ENCODE measurements around the gene EPHA4.
A peak's percentile ranks its signal among the peaks of the same experiment; 100 is the strongest.

The EPHA4 gene

DNA sequence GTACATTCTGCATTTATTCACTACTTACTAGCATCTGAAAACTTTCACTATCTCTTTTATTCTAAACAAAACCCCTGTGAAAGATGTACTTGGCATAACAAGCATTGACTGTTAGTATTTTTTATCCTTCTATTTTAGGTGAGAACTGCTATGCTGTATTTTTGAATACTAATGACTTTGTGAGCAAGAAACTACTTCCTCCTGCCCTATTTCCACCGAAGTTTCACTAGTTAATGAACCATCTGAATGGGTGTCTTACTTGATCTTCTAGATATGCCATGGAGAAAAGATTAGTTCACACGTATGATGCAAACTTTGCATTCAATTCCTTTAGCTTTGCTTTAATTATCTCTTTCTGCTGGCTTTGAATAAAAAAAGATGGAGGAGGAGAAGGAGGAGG is 68.1 kb downstream of the EPHA4 start:
- DNase-seq (ENCODE audit: low spot score) = no peak

DNA sequence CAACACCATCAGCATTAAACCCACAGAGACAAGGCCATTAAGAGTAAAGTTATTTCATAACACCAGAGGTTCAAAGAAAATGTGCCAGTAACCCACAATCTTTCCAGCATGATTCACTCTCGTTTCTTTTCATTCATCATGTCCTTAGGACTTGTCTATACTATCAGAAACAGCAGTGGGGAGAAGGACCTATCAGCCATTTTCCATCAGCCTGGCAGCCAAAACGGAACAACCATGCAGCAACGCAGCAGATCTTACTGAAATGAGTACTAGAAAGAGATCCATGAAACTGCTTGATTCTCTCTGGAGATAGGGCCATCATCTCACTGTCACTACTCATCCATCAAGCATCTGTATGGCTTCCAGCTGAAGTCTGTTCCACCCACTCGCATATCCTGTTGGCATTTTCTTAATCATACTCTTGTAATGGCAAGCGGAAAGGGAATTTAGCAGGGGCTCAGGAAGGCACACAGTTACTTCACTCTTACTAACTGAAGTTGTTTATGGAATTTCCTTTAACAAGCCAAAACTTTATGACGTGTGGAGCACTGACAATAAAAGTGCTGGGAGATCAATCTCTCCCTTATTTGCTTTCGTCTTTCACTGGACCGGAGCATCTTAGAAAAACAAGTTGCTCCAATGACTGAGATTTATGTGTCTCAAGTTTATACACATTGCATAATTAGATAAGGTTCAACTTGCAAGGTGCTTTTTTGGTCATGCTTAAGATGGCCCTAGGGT is 69.7 kb downstream of the EPHA4 start:
- peak; percentile 4 for DNase-seq (ENCODE audit: low spot score)

DNA sequence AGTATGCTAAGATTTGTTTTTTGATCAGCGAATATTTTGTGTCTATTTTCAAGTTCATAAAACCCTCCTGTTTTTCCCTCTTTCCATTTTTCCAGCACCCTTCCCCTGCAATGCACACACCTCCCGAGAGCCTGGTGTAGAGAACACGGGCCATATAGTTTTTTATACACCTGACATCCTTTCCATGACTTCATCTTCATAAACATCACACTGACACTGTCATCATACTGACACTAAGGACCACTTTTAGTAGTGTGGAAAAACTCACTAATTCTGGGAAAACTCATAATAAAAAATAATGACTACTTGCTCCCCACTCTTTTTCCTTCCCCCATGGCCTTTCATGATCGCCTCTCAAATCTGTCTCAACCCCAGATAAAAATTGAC is 70.2 kb downstream of the EPHA4 start:
- DNase-seq (ENCODE audit: low spot score) = no peak

DNA sequence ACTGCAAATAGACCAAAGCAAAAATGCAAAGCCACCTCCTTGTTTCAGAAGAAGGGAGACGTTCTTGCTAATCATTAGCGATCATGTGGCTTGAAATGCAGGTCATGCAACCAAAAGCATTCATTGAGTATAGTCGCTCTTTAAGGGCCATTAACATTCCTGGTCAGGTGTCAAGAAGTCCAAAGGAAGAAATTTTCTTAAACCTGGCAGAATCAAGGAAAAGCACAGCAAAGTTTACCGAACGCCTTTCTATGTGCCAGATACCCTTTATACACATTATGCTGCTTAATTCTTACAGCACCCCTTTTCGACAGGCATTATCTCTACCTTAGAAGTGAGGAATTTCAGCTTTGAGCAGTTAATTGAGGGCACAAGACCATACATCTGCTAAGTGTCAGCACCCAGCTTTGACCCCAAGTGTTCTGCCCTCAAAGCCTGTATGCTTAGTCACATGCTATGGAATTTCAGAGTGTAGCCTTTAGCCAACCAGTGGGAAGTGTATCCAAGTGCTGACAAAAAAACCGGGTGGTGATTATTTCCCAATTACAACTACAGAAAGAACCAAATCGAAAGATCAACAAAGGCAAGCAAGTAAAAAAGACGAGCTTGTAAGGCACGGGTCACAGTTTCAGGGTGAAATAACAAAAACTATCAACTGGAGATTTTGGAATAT is 70.8 kb downstream of the EPHA4 start:
- no peak for DNase-seq (ENCODE audit: low spot score)

DNA sequence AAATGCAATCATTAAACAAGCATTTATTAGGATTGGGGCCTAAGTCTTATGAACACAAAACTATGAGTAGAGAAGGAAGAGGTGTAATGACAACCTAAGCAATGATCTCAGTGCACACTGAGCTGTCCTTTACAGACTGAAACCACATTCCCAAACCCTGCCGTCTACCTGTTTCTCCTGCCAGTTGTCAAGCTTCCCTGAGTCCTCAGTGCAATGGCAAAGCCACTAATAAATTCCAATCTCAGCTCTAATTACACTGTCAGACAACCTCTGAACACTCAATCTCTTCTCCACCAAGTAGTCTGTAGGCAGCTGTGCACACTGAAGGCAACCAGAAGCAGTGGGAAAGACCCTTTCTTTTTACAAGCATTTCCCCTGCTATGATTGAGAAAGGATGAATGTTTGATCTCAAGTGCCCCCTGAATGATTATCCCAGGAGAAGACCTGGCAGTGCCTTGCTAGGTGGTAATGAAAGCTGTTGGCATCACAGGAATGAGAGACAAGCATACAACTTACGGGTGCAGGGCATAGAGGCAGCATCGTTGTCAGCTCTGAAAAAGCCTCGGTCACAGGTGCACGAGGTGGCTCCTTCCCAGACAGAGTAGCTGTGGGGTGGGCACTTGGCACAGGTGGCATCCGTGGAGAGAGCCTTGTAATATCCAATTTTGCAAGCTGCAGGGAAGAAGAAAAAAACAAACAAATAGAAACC is 71.4 kb downstream of the EPHA4 start:
- no peak for DNase-seq (ENCODE audit: low spot score)

DNA sequence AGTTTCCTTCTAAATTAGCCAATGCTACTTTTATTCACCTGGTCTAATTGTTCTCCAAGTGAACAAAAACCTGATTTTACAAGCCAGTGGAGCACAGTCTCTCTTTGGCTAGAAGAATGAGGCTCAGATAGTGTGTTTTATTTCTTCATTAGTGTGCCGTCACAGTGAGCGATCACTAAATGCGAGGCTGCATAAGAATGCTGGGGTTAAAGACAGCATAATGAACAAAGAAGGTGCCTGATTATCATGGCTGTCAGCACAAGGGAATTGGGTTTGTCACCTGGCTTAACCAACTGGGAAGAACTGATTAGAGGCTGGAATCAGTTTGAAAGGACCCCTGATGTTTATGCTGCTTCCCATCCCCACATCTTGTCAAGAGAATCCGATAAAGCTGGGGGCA is 76.4 kb downstream of the EPHA4 start:
- no peak for DNase-seq (ENCODE audit: low spot score)

DNA sequence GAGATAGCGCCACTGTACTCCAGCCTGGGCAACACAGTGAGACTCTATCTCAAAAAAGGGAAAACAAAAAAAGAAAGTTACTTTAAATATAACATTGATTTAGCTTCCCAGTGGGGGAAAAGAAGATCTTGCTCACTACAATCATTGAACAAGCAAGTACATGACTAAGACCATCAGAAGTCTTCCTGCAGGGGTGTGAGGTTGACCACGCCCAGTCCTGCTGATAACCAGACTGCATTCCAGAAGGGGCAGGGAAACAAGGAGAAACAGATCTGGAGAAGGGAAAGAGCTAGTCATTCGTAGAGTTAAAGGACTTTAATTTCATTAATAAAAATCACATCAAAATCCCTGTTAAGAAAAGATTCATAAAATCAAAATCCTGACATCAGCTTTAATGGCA is 77.5 kb downstream of the EPHA4 start:
- no peak for DNase-seq (ENCODE audit: low spot score)

DNA sequence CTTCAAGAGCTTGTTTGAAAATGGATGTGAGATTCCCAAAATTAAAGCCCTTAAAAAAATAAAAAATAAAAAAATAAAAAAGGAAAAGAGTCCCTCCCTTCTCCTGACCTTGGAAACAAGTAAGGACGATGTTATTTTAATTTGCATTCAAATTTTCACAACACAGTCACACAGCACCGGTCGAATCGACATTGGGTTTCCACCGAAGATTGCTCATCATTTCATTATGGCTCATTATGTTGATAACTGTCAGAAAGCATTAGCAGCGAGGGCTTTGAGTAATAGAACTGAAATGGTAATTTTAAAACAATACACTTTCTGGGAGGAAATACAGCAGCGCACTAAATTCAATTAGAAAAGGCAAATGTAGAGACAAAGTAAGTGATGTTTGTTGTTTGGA is 78.7 kb downstream of the EPHA4 start:
- no peak for DNase-seq (ENCODE audit: low spot score)

DNA sequence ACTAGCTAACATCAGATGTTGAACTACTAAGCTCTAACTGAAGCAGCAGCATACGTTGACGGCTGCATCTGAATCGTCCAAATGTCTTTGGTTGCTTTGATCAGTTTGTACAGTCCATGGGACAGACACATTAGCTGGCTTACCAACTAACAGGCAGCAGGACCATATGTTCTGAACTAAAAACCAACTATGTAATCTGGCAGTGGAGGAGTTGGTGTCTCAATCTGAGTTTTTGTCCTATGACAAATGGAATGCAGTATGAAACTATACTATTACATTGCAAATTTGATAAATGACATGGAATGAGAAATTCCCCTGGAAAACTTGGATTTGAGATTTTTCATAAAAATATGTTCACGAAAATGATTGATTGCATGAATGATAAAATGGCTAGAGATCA is 79.5 kb downstream of the EPHA4 start:
- DNase-seq (ENCODE audit: low spot score) = no peak

DNA sequence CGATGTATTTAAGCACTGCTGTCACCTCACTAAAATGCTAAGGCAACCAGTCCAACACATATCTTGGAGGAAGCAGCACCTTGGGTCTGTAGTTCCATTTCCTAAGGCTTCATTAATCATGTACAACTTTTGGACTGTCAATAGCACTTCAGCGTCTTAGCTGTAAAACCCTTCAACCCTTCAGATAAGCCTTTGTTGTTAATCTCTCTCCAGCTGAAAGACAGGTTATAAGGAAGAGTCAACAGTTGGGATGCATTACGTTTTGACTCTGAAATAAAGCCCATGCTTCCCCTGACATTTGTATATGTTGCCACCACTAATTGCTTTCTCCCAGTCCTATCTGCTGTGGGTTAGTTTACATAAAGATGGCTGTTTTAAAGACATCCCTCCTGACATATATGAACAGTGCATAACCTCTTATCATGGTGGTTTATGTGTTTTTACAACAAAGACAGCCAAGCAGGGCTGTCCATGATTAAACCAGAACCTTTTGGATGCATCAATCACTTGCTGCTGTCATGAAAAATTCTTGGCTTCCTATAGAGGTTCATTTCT is 81.5 kb downstream of the EPHA4 start:
- no peak for DNase-seq (ENCODE audit: low spot score)

DNA sequence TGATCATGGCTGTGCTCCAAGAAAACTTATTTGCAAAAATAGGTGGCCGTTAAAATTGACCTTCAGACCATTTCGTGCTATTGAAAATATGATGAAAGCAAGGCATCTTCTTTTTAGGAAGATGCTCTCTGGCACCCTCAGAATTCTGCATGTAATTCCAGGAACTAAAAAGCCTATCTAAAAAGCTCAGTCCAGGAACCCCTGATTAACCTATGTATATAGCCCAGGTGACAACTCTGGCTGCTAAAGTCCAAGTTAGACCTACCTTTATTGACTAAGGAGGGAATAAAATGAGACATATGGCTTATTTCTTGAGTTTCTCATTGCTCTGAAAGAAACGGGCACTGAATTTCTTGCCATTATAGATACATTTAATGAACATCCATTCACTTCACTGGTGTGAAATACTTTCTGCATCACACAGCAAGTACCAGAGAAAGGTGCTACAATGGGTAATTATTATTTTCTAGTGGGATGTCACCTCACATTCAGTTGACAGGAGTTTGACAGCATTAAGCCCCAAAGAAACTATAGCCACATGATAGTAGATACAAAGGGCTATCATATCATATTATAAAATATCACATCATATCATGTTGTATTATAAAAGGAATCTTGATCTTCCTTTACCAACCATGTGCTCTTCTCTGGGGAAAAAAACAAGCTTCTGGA is 83.8 kb downstream of the EPHA4 start:
- no peak for DNase-seq (ENCODE audit: low spot score)

DNA sequence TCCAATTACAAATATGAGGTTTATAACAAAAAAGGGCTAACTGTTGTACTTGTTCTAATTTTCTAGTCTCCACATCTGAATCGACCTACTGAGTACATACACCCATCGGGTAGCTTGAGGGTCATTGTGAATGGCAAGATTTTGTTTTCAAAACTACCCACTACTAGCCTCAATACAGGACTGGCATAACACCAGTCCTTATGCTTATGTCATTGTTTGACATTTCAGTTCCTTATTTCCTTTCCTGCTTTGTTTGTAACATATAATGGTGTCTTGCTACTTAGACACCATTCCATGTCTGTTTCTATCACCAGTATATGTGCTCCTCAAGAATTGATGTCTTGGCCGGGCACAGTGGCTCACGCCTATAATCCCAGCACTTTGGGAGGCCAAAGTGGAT is 86.0 kb downstream of the EPHA4 start:
- no peak for DNase-seq (ENCODE audit: low spot score)

DNA sequence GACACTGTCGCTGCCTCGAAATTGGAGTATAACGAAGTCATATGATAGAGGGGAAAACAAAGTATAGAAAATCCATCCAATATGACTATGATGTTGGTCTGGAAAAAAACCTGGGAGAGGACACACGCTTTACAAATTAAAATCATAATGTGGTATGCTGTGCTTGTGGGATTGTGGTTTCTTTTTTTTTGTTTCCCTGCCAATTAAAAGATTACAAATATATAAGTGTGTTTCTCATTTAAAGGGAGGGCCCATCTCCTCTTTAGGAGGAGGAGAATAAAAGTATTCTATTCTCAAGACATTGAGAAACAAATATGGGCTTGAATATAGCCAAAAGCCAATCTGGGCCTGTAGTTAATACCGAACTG is 86.6 kb downstream of the EPHA4 start:
- no peak for DNase-seq (ENCODE audit: low spot score)

DNA sequence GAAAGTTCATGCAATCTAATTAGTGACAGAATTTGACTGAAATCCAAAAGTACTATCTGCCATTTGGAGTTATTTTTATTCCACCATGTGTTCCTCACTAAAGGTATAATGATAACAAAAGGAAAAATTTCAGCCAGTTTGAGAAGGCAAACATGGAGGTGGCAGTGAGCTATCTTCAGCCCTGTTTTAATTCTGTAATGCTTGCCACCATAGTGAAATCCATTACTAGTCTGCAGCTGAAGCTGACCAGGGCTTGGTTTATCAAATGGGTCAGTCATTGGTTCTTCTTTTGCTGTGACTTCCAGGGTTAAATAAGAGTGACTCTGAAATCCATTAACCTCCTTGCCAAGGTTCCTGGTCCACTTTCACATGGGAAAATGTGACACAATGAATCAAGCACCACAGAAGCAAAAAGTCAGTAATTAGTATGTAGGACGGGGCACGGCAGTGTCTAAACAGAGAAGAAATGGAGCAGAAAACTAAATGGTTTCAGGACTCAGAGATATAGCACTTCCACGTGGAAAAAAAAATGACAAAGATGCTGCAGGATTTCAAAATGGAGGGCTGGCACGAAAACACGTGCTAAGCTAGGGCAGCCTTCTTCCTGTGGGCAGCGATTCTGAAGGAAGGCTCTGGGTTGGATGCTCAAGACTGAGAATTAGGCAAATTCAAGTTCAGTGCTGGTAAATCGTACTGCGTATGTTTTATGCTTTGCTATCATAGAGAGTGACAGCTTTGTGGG is 87.2 kb downstream of the EPHA4 start:
- no peak for DNase-seq (ENCODE audit: low spot score)

DNA sequence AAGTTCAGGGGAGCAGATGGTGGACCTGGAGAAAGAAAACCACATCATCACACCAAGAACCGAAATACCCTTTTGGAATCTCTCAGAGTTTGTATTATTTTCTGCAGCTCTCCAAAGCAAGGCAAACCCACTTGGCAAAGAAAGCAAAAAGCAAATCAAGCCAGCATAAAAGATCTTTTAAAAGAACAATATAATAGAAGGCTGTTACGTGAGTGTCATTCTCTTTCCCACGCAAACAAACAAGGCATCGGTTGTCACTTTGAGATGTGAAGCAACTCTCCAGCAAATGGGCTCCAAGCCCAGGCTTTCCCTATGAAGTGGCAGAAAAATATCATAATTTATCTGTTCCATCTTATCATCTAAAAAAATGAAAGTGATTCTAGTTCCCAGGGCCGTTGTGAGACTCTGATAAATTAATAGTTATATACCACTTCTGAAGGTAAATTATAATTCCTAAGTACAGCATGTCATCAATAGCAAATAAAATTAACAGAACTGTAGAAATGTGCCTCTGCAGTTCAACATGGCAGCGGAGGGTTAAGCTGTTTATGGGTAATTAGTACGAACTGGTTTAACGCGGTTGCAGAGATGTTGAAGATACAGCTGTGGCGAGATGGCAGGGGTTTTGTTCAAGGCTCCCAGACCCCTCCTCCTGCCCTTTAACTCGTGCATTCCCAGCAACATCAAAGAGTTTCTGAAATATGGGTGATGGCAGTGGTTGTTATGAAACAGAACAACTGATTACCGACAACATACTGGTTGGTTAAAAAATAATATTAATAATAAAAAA is 89.2 kb downstream of the EPHA4 start:
- DNase-seq (ENCODE audit: low spot score) = no peak

DNA sequence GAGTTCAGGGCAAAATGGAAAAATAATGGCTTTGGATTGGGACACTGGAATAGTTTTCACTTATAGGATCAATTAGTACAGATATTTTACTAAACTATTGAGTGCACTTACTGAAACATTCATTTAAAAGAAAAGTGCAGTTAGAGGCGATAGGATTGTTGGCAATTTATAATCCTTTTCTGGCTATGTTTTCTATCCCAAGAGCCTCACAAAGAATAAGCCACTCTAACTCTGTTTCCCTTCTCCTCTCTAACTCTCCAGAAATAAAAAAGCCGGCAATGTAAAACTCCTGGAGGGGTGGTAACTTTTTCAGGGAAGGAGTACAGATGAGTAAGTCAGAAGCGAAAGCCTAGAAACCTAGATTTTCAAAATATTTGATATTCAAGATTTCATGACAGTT is 91.3 kb downstream of the EPHA4 start:
- DNase-seq (ENCODE audit: low spot score) = no peak

DNA sequence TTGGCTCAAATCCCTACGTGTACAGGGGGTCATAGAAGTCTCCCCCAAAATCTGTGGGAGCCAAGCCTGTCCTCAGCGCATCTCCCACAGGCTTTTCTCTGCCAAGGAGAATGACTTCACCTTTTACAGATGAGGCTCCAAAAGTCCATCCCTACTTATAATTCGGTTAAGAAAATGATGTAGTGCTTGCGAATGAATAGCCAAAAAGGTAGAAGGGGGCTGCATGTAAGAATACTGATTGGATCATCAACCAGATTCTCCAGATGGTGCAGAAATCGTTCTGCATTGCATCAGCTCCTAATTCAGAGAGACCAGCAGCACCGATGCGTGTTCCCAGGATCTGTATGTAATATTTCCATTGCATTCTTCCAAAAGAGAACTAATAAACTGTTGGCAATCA is 91.9 kb downstream of the EPHA4 start:
- DNase-seq (ENCODE audit: low spot score) = no peak

DNA sequence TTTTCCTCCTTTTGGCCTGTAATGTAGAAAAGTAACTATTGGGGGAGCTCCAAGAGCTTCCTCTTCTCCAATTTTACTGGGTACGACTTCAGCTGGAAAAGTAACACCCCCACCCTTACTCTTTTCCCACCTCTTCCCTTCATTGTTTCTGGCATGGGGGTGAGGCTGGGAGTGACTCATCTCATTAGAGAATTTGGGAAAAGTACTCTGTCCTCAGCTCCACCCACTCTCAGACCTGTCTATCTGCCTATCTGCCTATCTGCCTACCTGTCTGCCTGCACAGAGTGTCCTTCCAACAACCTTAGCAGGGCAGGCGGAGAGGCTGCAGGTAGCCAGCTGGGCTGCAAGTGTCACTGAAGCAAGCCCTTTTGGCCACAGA is 93.6 kb downstream of the EPHA4 start:
- no peak for DNase-seq (ENCODE audit: low spot score)

DNA sequence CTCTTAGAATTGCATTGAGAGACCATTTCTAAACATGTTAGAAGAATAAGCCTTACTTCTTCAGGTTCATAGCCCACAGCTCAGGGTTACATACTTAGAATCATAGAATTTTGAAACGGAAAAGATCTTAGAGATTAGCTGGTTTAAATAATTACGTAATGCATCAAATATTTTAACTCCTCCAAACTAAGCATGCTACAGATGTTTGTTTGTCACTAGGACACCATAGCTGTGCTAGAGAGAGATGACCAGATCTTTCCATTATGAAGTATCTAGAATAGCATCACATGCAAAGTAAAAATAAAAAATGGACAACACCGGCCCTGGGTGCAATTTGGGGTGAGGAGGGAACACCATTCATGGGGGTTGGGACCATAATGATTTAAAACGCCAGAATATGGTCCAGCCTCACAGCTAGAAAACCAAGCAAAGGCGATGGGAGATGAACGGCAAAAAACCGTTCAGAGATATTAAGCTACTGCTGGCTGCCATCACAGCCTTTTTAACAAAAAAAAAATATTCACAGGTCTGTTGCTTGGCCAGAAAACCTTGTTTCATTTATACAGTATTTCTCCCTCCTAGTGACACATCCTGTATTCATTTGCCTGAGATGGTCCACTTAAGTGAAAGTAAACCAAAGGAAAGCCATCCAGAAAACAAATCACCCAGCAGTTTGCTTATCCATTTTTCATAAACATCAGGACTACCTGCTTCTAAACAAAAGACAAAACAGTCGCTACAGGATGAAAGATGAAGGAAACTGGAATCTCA is 94.2 kb downstream of the EPHA4 start:
- no peak for DNase-seq (ENCODE audit: low spot score)

DNA sequence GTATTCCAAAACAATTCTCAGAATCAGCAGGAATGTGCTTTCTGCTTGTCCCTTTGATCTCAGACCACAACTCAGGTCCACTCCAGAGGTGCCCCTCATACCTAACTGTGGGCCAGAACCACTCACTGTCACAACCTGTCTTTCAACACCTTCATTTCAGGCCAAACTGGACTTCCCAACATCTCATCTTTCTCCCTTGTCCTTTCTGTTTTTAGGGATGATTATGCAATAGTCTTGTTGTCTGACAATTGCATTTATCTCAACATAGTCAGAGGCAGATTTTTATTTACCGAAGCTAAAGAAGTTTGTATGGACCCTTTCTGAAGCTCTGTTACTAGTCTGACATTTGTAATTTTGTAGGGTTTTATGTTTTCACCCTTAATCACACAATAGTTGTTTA is 95.9 kb downstream of the EPHA4 start:
- DNase-seq (ENCODE audit: low spot score) = no peak
